GM23338 (cell line): ENCODE measurements around the gene FANCL.

Experiments used
- CREB1 ChIP-seq: fragments of 250-450 bp; sonication (Bioruptor Pico); IDR thresholded peaks from 2 replicates; pipeline ENCODE4 v1.5.0; 2020; ENCODE audit warnings: low read depth, mild to moderate bottlenecking, moderate library complexity
- ETS1 ChIP-seq: IDR thresholded peaks from 2 replicates; pipeline ENCODE4 v1.6.1; 2016; ENCODE audit warnings: antibody characterized with exemption
- EZH2 ChIP-seq: fragments of 200-600 bp; sonication (generic); IDR thresholded peaks from one replicate; pipeline ENCODE4 v1.8.0; 2017; ENCODE audit warnings: antibody characterized with exemption, mild to moderate bottlenecking, low read depth; ENCODE audit not compliant: unreplicated experiment
- EZH2phosphoT487 ChIP-seq: fragments of 200-600 bp; sonication (generic); IDR thresholded peaks from one replicate; pipeline ENCODE4 v1.8.1; 2018; ENCODE audit warnings: antibody characterized with exemption; ENCODE audit not compliant: unreplicated experiment
- JUNB ChIP-seq: IDR thresholded peaks from one replicate; pipeline ENCODE4 v1.6.1; 2016; ENCODE audit warnings: antibody characterized with exemption; ENCODE audit not compliant: unreplicated experiment
- NANOG ChIP-seq: IDR thresholded peaks from 2 replicates; pipeline ENCODE4 v1.6.1; 2016; ENCODE audit warnings: antibody characterized with exemption, borderline replicate concordance
- POLR2AphosphoS5 ChIP-seq: IDR thresholded peaks from 2 replicates; pipeline ENCODE4 v1.6.1; 2016; ENCODE audit warnings: antibody characterized with exemption, low read depth
- ZNF114 ChIP-seq: fragments of 250-450 bp; sonication (Bioruptor Pico); IDR thresholded peaks from 2 replicates; pipeline ENCODE4 v1.5.0; 2020; ENCODE audit warnings: mild to moderate bottlenecking, moderate library complexity
- ZNF331 ChIP-seq: fragments of 250-450 bp; sonication (Bioruptor Pico); IDR thresholded peaks from 2 replicates; pipeline ENCODE4 v1.5.0; 2020; ENCODE audit warnings: low read depth, mild to moderate bottlenecking, moderate library complexity
- TF ChIP-seq, protein P1 (sequence below), 2 experiments: fragments of 200-600 bp in 1 of 2; sonication (generic) in 1 of 2; conservative IDR thresholded peaks; 2 replicates each; pipeline versions ENCODE4 v1.5.1 to v1.6.1; 2016 to 2017; ENCODE audit warnings: antibody characterized with exemption in 2 of 2, low read depth in 2 of 2, mild to moderate bottlenecking in 2 of 2, moderate library complexity in 1 of 2
- TF ChIP-seq, protein P2 (sequence below): IDR thresholded peaks from one replicate; pipeline ENCODE4 v1.6.1; 2018; ENCODE audit warnings: antibody characterized with exemption; ENCODE audit not compliant: unreplicated experiment

GRCh38 chr2:58240670-58241545 is at the start of gene FANCL:
- TF ChIP-seq, protein P1, sequence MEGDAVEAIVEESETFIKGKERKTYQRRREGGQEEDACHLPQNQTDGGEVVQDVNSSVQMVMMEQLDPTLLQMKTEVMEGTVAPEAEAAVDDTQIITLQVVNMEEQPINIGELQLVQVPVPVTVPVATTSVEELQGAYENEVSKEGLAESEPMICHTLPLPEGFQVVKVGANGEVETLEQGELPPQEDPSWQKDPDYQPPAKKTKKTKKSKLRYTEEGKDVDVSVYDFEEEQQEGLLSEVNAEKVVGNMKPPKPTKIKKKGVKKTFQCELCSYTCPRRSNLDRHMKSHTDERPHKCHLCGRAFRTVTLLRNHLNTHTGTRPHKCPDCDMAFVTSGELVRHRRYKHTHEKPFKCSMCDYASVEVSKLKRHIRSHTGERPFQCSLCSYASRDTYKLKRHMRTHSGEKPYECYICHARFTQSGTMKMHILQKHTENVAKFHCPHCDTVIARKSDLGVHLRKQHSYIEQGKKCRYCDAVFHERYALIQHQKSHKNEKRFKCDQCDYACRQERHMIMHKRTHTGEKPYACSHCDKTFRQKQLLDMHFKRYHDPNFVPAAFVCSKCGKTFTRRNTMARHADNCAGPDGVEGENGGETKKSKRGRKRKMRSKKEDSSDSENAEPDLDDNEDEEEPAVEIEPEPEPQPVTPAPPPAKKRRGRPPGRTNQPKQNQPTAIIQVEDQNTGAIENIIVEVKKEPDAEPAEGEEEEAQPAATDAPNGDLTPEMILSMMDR (conservative IDR thresholded peaks at IDR 0.05; ENCODE audit: low read depth in 2 of 2), result no peak; a peak in 2 of 4 replicates
- TF ChIP-seq POLR2AphosphoS5 (peak; percentile 96), ETS1 (0 out of 2 replicates have a peak, but pooled peaks have one; percentile 25), EZH2 (no peak), NANOG (no peak), EZH2phosphoT487 (no peak), JUNB (no peak), ZNF114 (CRISPR knock-in tag) (0 out of 2 replicates have a peak, but pooled peaks have one; percentile 24), CREB1 (CRISPR knock-in tag) (peak; percentile 48; the same call in 1 of the 2 replicates), ZNF331 (CRISPR knock-in tag) (no peak)
- TF ChIP-seq, protein P2, sequence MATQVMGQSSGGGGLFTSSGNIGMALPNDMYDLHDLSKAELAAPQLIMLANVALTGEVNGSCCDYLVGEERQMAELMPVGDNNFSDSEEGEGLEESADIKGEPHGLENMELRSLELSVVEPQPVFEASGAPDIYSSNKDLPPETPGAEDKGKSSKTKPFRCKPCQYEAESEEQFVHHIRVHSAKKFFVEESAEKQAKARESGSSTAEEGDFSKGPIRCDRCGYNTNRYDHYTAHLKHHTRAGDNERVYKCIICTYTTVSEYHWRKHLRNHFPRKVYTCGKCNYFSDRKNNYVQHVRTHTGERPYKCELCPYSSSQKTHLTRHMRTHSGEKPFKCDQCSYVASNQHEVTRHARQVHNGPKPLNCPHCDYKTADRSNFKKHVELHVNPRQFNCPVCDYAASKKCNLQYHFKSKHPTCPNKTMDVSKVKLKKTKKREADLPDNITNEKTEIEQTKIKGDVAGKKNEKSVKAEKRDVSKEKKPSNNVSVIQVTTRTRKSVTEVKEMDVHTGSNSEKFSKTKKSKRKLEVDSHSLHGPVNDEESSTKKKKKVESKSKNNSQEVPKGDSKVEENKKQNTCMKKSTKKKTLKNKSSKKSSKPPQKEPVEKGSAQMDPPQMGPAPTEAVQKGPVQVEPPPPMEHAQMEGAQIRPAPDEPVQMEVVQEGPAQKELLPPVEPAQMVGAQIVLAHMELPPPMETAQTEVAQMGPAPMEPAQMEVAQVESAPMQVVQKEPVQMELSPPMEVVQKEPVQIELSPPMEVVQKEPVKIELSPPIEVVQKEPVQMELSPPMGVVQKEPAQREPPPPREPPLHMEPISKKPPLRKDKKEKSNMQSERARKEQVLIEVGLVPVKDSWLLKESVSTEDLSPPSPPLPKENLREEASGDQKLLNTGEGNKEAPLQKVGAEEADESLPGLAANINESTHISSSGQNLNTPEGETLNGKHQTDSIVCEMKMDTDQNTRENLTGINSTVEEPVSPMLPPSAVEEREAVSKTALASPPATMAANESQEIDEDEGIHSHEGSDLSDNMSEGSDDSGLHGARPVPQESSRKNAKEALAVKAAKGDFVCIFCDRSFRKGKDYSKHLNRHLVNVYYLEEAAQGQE, result no peak
